GM10266 (cell line): ENCODE results near the gene PRMT7.

Source experiments
- DNase-seq: peaks from one replicate; pipeline ENCODE4 v3.0.0; 2012; ENCODE audit errors: extremely low spot score
- CTCF ChIP-seq: IDR thresholded peaks from 2 replicates; pipeline ENCODE4 v1.5.1; 2012; ENCODE audit warnings: mild to moderate bottlenecking, low read depth; ENCODE audit not compliant: control insufficient read depth, insufficient read depth; ENCODE audit errors: missing control alignments

PRMT7 gene

GRCh38 chr16:68382296-68382718 lies 71.5 kb downstream of the PRMT7 start:
- peak; percentile 42 for DNase-seq
- peak; percentile 20 for TF ChIP-seq CTCF

GRCh38 chr16:68383858-68384257 lies 73.0 kb downstream of the PRMT7 start:
- no peak for TF ChIP-seq CTCF
- DNase-seq = no peak

- DNase-seq = no peak
- peak; percentile 24 for TF ChIP-seq CTCF
Measured at GRCh38 chr16:68384288-68385161, 73.7 kb downstream of the PRMT7 start.

- no peak for DNase-seq
- no peak for TF ChIP-seq CTCF
Measured at GRCh38 chr16:68385371-68385770, 74.6 kb downstream of the PRMT7 start.

- DNase-seq = no peak
- TF ChIP-seq CTCF = no peak
Measured at GRCh38 chr16:68386628-68387027, 75.8 kb downstream of the PRMT7 start.

- TF ChIP-seq CTCF = no peak
Measured at GRCh38 chr16:68387301-68387700, 76.5 kb downstream of the PRMT7 start.

GRCh38 chr16:68388124-68388523 lies 77.3 kb downstream of the PRMT7 start:
- DNase-seq = no peak
- TF ChIP-seq CTCF = no peak

More at GRCh38 chr16:68387301-68387700, 76.5 kb downstream of the PRMT7 start:
- no peak for DNase-seq
